HepG2 (cell line): ENCODE data around the gene C2orf78. TPM values are rescaled to one million over a fixed set of nuclear protein-coding genes. Genes with fewer than 3 reads are reported as not detected.

Source experiments
- ELF3 ChIP-seq: IDR thresholded peaks from 2 replicates; pipeline ENCODE4 v1.6.1; 2016; ENCODE audit warnings: missing genetic modification reagents, missing compliant biosample characterization
- GZF1 ChIP-seq: sonication (generic); formaldehyde crosslinking; IDR thresholded peaks from 2 replicates; pipeline ENCODE4 v1.5.1; 2020; ENCODE audit warnings: mild to moderate bottlenecking, missing genetic modification reagents
- HMGA1 ChIP-seq: sonication (generic); formaldehyde crosslinking; conservative IDR thresholded peaks from 2 replicates; pipeline ENCODE4 v1.4.0; 2020; ENCODE audit warnings: missing genetic modification reagents
- KAT8 ChIP-seq: IDR thresholded peaks from 2 replicates; pipeline ENCODE4 v1.6.1; 2016; ENCODE audit warnings: missing genetic modification reagents, missing compliant biosample characterization
- KMT2B ChIP-seq: IDR thresholded peaks from 2 replicates; pipeline ENCODE4 v1.6.1; 2016; ENCODE audit warnings: missing genetic modification reagents, missing compliant biosample characterization
- MEIS1 ChIP-seq: sonication (generic); formaldehyde crosslinking; IDR thresholded peaks from 2 replicates; pipeline ENCODE4 v1.9.0; 2021; ENCODE audit warnings: mild to moderate bottlenecking, missing genetic modification reagents, moderate library complexity, borderline replicate concordance
- MXD4 ChIP-seq: IDR thresholded peaks from 2 replicates; pipeline ENCODE4 v1.6.1; 2016; ENCODE audit warnings: mild to moderate bottlenecking, missing biosample characterization, missing genetic modification reagents
- PITX1 ChIP-seq: sonication (generic); formaldehyde crosslinking; IDR thresholded peaks from 2 replicates; pipeline ENCODE4 v1.5.1; 2020; ENCODE audit warnings: mild to moderate bottlenecking, missing genetic modification reagents
- PLSCR1 ChIP-seq: sonication (generic); formaldehyde crosslinking; IDR thresholded peaks from 2 replicates; pipeline ENCODE4 v1.5.0; 2020; ENCODE audit warnings: missing genetic modification reagents, mild to moderate bottlenecking, borderline replicate concordance
- ZBTB37 ChIP-seq: sonication (generic); formaldehyde crosslinking; IDR thresholded peaks from 2 replicates; pipeline ENCODE4 v1.4.0; 2020; ENCODE audit warnings: mild to moderate bottlenecking, missing genetic modification reagents
- ZFP37 ChIP-seq: sonication (generic); formaldehyde crosslinking; IDR thresholded peaks from 2 replicates; pipeline ENCODE4 v1.4.0; 2020; ENCODE audit warnings: missing genetic modification reagents, borderline replicate concordance
- ZNF17 ChIP-seq: sonication (generic); formaldehyde crosslinking; IDR thresholded peaks from 2 replicates; pipeline ENCODE4 v1.5.0; 2020; ENCODE audit warnings: mild to moderate bottlenecking, missing genetic modification reagents
- ZNF18 ChIP-seq: sonication (generic); formaldehyde crosslinking; IDR thresholded peaks from 2 replicates; pipeline ENCODE4 v1.8.0; 2022; ENCODE audit warnings: mild to moderate bottlenecking, missing genetic modification reagents; ENCODE audit not compliant: insufficient replicate concordance
- ZNF224 ChIP-seq: sonication (generic); formaldehyde crosslinking; IDR thresholded peaks from 2 replicates; pipeline ENCODE4 v1.5.0; 2020; ENCODE audit warnings: mild to moderate bottlenecking, missing genetic modification reagents
- ZNF441 ChIP-seq: sonication (generic); formaldehyde crosslinking; IDR thresholded peaks from 2 replicates; pipeline ENCODE4 v1.7.0; 2021; ENCODE audit warnings: missing genetic modification reagents, borderline replicate concordance
- ZNF607 ChIP-seq: sonication (generic); formaldehyde crosslinking; IDR thresholded peaks from 2 replicates; pipeline ENCODE4 v1.5.1; 2020; ENCODE audit warnings: missing genetic modification reagents, mild to moderate bottlenecking, borderline replicate concordance
- ZNF652 ChIP-seq: IDR thresholded peaks from 2 replicates; pipeline ENCODE4 v1.6.1; 2016; ENCODE audit warnings: low read depth, borderline replicate concordance
- ZNF660 ChIP-seq: sonication (generic); formaldehyde crosslinking; IDR thresholded peaks from 2 replicates; pipeline ENCODE4 v1.5.1; 2020; ENCODE audit warnings: mild to moderate bottlenecking, low read depth, missing genetic modification reagents, borderline replicate concordance
- ZNF746 ChIP-seq: sonication (generic); formaldehyde crosslinking; IDR thresholded peaks from 2 replicates; pipeline ENCODE4 v1.8.0; 2022; ENCODE audit warnings: mild to moderate bottlenecking, missing genetic modification reagents
- ZNF775 ChIP-seq: sonication (generic); formaldehyde crosslinking; IDR thresholded peaks from 2 replicates; pipeline ENCODE4 v1.4.0; 2020; ENCODE audit warnings: missing genetic modification reagents, mild to moderate bottlenecking, moderate library complexity, borderline replicate concordance
- ZSCAN31 ChIP-seq: sonication (generic); formaldehyde crosslinking; IDR thresholded peaks from 2 replicates; pipeline ENCODE4 v1.5.0; 2020; ENCODE audit warnings: low read depth, mild to moderate bottlenecking, missing genetic modification reagents
- polyA plus RNA-seq, 8 experiments: library from polyadenylated mRNA; depleted of rRNA in 3 of 8; stranded (reverse) in 7 of 8; unstranded in 1 of 8; fragments of >200 nt; fragmentation: Illumina TruSeq in 4 of 8; extraction: Trizol in 4 of 8; gene quantifications; 2 replicates each; pipeline versions ENCODE4 v1.2.1 to v1.2.3, GENCODE V29; 2011 to 2016; ENCODE audit warnings: low read depth in 4 of 8, missing spikeins in 1 of 8, mixed read lengths in 1 of 8; ENCODE audit not compliant: insufficient read depth in 1 of 8
- total RNA-seq, 5 experiments: library from RNA; depleted of rRNA; stranded (reverse); fragments of >200 nt; fragmentation: Illumina TruSeq; extraction: Trizol; gene quantifications; 2 replicates each; pipeline ENCODE4 v1.2.3, GENCODE V29; 2016; ENCODE audit warnings: low read depth in 1 of 5
- TF ChIP-seq, protein P1 (sequence below), 2 experiments: IDR thresholded peaks; 2 replicates each; pipeline ENCODE4 v1.6.1; 2011 to 2012; ENCODE audit warnings: low read length in 2 of 2, borderline replicate concordance in 1 of 2, low read depth in 1 of 2, mild to moderate bottlenecking in 1 of 2, moderate library complexity in 1 of 2

C2orf78 gene
- total and polyA plus RNA-seq, 2 of the 13 experiments (the other 11 are each of a cell fraction or from before 2014, with no cell fraction given): not detected

DNA sequence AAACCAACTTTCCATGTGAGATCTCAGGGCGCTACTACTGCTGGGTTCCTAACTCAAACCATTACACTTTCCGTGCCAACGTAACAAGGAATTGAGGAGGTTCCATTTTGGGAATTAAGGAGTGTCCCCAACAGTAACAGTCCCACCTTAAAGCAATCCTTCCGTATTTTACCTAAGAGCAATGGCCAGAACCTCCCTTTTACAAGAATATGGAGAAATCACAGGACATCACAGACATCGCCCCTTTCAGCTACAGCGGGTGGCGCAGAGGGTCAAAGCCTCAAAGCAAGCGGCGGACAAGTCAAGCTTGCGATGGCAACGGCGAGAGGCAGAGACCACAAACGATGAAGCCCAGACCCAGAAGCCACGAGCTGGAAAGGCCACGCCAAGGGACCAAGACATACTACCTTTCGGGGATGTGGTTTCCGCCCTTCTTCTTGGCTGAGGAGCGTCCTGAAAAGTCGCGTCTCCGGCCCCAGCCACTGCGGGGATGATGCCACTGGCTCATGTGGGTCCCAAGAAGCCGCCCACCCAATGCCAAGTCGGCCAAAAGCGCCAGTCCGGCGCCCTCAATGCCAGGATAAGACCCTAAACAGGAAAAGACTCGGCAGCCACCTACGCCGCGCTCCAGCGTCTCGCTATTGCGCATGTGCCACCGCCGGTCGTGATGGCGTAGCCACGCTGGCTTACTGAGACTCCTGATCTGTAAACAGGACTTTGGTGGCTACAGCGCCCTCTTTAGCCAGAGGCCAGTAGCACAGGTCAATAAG is 4.3 kb upstream of the C2orf78 start, which contains the start of gene DUSP11 (continued):
- TF ChIP-seq ZNF17 (CRISPR knock-in tag): 0 out of 2 replicates have a peak, but pooled peaks have one; percentile 61
- peak; percentile 82 for TF ChIP-seq ELF3 (CRISPR knock-in tag)
- TF ChIP-seq ZSCAN31 (CRISPR knock-in tag): peak; percentile 37; the same call in 1 of the 2 replicates
- peak; percentile 31; the same call in 1 of the 2 replicates for TF ChIP-seq MEIS1 (CRISPR knock-in tag)
- TF ChIP-seq ZFP37 (CRISPR knock-in tag): 0 out of 2 replicates have a peak, but pooled peaks have one; percentile 45
- TF ChIP-seq ZNF660: no peak
- TF ChIP-seq GZF1: peak; percentile 91; the same call in 1 of the 2 replicates
- TF ChIP-seq ZNF441 (CRISPR knock-in tag): peak; percentile 84; the same call in 1 of the 2 replicates
- peak; percentile 83 for TF ChIP-seq ZNF607 (CRISPR knock-in tag)
- no peak for TF ChIP-seq ZNF775 (CRISPR knock-in tag)
- TF ChIP-seq, protein P1, sequence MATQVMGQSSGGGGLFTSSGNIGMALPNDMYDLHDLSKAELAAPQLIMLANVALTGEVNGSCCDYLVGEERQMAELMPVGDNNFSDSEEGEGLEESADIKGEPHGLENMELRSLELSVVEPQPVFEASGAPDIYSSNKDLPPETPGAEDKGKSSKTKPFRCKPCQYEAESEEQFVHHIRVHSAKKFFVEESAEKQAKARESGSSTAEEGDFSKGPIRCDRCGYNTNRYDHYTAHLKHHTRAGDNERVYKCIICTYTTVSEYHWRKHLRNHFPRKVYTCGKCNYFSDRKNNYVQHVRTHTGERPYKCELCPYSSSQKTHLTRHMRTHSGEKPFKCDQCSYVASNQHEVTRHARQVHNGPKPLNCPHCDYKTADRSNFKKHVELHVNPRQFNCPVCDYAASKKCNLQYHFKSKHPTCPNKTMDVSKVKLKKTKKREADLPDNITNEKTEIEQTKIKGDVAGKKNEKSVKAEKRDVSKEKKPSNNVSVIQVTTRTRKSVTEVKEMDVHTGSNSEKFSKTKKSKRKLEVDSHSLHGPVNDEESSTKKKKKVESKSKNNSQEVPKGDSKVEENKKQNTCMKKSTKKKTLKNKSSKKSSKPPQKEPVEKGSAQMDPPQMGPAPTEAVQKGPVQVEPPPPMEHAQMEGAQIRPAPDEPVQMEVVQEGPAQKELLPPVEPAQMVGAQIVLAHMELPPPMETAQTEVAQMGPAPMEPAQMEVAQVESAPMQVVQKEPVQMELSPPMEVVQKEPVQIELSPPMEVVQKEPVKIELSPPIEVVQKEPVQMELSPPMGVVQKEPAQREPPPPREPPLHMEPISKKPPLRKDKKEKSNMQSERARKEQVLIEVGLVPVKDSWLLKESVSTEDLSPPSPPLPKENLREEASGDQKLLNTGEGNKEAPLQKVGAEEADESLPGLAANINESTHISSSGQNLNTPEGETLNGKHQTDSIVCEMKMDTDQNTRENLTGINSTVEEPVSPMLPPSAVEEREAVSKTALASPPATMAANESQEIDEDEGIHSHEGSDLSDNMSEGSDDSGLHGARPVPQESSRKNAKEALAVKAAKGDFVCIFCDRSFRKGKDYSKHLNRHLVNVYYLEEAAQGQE (IDR thresholded peaks at IDR 0.05; ENCODE audit: borderline replicate concordance in 1 of 2, low read depth in 1 of 2, low read length in 2 of 2): no peak; a peak in 1 of 4 replicates
- TF ChIP-seq ZBTB37 (CRISPR knock-in tag): no peak
- TF ChIP-seq PLSCR1: no peak
- no peak; the same call in 1 of the 2 replicates for TF ChIP-seq ZNF224
- peak; percentile 93 for TF ChIP-seq KAT8 (CRISPR knock-in tag)
- no peak for TF ChIP-seq ZNF18 (CRISPR knock-in tag)
- TF ChIP-seq HMGA1: no peak
- peak; percentile 74 for TF ChIP-seq KMT2B (CRISPR knock-in tag)
- TF ChIP-seq ZNF746 (CRISPR knock-in tag): no peak
- TF ChIP-seq PITX1 (CRISPR knock-in tag): peak; percentile 89
- peak; percentile 64 for TF ChIP-seq MXD4 (CRISPR knock-in tag)
- TF ChIP-seq ZNF652 (CRISPR knock-in tag): no peak
